Bone marrow (tissue), 2 donors: ENCODE measurements around the gene KIF1B.
A peak's percentile ranks its signal among the peaks of the same experiment; 100 is the strongest.

Experiments
- DNase-seq, 2 donors: peaks; one replicate each; lab custom pipeline; 2025; lab: John Stamatoyannopoulos, UW

Gene KIF1B, protein sequence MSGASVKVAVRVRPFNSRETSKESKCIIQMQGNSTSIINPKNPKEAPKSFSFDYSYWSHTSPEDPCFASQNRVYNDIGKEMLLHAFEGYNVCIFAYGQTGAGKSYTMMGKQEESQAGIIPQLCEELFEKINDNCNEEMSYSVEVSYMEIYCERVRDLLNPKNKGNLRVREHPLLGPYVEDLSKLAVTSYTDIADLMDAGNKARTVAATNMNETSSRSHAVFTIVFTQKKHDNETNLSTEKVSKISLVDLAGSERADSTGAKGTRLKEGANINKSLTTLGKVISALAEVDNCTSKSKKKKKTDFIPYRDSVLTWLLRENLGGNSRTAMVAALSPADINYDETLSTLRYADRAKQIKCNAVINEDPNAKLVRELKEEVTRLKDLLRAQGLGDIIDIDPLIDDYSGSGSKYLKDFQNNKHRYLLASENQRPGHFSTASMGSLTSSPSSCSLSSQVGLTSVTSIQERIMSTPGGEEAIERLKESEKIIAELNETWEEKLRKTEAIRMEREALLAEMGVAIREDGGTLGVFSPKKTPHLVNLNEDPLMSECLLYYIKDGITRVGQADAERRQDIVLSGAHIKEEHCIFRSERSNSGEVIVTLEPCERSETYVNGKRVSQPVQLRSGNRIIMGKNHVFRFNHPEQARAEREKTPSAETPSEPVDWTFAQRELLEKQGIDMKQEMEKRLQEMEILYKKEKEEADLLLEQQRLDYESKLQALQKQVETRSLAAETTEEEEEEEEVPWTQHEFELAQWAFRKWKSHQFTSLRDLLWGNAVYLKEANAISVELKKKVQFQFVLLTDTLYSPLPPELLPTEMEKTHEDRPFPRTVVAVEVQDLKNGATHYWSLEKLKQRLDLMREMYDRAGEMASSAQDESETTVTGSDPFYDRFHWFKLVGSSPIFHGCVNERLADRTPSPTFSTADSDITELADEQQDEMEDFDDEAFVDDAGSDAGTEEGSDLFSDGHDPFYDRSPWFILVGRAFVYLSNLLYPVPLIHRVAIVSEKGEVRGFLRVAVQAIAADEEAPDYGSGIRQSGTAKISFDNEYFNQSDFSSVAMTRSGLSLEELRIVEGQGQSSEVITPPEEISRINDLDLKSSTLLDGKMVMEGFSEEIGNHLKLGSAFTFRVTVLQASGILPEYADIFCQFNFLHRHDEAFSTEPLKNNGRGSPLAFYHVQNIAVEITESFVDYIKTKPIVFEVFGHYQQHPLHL (N-terminal part only)

GRCh38 chr1:10209905-10210810, at the start of gene KIF1B:
KIF1B (plus strand) TSS chr1:10210570; CDS start chr1:10232329, 21,759 bp downstream.
- peak; percentile 90 to 93 for DNase-seq

GRCh38 chr1:10160907-10161490, 49.4 kb upstream of the KIF1B start:
- DNase-seq = no peak

DNA sequence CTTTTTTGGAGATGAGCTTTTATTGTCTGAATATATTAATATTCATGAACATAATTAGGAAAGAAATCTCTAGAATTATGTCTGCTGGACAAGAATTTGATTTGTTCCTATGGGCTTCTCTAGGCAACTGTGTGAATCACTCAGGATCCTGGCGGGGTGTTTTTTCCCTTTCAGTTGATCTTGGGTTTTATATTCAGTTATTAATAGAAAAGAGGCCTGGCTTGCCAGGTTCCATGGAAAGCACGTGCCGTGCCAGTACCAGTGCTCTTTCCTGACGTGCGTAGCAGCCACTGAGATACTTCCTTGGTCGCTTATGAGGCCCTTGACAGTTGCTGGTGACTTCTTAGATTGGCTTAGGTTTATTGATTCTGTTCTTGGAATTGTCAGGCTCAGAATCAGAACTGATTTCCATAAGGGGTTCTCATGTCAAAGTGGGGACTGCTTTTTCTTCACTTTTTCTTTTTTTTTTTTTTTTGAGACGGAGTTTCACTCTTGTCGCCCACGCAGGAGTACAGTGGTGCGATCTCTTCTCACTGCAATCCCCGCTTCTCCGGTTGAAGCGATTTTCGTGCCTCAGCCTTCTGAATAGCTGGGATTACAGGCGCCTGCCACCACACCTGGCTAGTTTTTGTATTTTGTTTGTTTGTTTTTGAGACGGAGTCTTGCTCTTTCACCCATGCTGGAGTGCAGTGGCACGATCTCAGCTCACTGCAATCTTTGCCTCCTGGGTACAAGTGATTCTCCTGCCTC, 48.7 kb upstream of the KIF1B start:
- DNase-seq = no peak

DNA sequence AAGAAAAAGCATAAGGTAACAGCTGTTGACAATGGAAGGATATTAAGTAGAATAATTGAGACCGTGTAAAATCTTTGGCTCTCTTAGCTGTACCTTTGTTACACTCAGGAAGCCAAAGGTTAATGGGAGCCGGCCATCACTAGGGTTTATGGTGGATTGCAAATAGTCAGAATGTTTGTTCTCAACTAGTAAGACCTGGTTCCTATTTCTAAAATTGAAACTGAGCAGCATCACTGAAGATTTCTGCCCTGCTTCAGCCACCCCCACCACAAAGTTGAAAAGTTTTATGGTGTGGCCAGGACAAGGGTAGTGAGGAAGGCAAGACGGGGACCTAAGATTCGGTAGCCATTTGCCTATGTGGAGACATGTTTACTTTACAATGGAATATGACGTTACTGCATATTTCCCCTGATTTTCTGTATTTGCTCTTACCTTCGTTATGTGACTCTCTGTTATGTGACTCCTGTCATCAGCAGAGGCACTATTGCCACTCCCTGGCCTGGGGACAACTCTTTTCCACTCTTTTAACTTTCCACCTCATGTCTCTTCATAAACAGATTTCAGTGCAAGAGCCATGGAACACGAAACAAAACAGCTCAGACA, 41.4 kb upstream of the KIF1B start:
- no peak for DNase-seq

DNA sequence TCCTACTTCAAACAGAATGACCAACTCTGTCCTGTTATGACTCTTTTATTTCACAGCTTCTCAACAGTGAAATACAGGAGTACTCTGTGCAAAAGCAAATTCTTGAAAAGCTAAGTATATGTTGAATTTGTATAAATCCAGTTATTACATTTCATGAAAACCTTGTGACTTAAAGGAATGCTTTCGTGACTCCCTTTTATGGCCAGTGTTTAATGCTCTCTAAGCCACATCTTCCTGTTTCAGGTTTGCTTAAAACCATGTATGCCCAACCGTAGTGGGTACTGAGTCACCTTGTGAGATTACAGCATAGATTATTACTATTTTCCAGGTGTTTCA, 40.2 kb upstream of the KIF1B start:
- no peak for DNase-seq

DNA sequence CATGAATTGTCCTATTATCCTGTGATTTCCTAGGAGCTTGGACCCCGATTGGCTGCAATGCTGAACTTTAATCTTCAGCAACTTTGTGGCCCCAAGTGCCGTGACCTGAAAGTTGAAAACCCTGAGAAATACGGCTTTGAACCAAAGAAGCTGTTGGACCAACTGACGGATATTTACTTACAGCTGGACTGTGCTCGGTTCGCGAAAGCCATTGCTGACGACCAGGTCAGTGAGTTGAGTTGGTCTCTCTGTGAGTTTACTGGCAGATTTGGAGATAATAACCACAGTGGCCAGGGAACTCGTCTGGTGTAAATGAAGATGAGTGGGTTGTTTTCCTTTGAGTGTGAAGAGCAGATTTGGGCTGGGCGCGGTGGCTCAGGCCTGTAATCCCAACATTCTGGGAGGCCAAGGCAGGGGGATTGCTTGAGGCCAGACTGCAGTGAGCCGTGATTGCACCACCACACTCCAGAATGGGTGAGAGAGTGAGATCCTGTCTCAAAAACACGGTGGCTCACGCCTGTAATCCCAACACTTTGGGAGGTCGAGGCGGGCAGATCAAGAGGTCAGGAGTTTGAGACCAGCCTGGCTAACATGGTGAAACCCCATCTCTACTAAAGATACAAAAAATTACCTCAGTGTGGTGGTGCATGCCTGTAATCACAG, 39.1 kb upstream of the KIF1B start:
- no peak for DNase-seq

DNA sequence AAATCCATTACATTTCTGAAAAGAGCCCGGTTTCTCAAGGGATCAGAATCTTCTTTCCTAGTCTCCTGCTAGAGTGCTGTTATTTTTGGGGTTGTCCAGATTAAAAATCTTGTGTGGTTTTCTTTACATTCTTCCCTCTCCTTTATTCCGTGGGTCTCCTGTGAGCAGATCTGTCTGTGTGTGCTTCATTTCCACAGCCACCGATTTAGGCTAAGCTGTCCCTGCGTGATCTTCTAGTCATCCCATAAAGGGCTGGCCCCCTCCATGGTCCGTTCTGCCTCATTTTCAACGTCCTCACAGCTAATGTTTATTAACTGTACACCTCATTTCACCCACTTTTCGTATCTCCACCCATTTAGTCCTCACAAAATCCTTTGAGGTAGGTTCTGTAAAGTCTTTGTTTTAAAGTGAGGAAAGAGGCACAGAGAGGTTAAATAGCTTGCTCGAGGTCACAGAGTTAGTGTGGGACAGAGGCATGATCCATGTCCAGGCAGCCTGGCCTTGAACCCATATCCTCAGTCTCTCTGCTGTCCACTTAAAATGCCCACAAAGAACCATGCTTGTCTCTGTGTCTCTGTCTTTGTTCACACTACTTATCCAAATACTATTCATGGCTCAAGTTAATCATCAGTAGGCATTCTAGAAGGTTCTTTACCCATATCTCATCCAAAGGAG, 38.2 kb upstream of the KIF1B start:
- no peak for DNase-seq

DNA sequence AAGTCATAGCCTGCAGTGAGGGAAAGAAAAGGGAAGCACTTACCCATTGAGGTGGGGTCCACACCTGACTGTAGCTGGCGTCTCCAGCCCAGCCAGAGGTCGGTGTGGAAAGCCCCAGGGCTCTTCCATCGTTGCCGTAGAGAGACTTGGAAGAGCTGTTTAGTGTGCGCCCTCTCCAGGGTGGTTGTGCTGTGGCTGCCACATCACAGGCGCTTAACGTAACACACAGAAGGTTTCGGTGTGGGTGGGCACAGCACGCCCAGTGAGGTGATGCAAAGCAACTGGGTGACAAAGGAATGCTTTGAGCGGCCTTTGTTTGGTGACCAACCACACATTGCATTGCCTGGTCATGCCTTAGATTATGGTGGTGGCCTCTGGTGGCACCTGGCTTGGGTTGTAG, 36.8 kb upstream of the KIF1B start:
- no peak for DNase-seq

DNA sequence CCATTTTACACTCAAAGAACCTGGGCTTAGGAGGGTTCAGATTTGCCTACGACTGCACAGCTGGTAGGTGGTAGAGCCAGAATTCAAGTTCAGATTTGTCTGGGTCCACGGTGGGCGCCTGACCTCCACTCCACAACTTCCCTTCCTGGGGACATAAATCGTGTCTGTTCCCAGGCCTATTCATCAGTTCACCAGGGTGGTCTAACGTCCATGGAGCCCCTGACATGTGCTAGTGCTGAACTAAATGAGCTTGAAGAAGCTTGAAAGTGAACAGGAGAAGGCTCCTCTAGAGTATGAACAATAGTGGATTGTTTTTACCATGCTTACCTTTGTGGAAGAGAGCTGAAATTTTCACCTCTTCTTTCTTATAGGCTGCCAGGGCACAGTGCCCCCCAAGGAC, 32.5 kb upstream of the KIF1B start:
- DNase-seq = no peak

DNA sequence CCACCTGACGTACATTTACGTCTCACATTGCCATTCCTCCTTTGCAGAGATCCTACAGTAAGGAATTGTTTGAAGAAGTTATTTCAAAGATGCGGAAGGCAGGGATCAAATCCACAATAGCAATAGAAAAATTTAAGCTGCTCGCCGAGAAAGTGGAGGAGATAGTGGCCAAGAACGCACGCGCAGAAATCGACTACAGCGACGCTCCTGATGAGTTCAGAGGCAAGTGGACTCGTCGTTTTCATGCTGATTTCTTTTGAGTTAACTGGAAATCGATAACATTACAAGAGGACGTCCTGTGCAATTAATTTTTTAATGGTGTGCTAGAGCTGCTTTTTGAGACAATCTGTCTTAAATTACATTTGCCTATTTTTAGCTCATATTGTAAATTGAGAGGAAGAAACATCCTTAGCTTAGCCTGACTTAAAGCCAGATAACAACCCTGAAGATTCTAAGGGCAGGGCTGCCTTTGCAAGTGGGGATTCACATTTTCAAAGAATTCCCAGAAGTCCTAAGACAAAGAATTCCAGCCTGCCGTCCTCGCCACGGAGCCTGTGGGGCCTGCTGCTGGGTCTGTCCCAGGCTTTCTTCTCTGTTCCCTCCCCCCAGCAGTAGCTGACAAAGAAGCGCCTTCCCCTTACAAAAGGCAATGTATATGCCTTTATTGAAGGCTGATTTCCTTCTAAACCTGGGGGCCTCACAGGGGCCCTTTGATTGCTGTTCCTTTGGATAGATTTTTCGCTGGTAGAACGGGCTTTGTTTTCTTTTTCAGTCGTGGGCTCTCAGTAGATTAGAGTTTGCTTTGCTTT, 31.6 kb upstream of the KIF1B start:
- no peak for DNase-seq

GRCh38 chr1:10179406-10180091, 30.8 kb upstream of the KIF1B start:
- no peak for DNase-seq

GRCh38 chr1:10181154-10181553, 29.2 kb upstream of the KIF1B start:
- DNase-seq = no peak

DNA sequence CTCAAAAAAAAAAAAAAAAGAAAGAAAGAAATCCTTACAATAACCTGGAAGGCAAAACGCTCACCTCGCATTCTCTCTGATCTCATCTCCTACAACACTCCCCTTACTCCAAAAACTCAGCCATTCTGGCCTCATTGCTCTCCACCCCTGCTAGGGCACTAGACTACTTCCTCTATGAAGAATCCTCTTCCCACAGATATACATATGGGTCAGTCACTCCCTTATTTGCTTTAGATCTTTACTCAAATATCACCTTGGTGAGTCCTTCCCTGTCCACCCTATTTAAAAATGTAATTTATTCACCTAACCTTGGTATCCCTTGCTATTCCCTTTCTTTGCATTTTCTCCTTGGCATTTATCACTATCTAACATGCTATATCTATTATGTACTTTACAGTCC, 24.6 kb upstream of the KIF1B start:
- no peak for DNase-seq

DNA sequence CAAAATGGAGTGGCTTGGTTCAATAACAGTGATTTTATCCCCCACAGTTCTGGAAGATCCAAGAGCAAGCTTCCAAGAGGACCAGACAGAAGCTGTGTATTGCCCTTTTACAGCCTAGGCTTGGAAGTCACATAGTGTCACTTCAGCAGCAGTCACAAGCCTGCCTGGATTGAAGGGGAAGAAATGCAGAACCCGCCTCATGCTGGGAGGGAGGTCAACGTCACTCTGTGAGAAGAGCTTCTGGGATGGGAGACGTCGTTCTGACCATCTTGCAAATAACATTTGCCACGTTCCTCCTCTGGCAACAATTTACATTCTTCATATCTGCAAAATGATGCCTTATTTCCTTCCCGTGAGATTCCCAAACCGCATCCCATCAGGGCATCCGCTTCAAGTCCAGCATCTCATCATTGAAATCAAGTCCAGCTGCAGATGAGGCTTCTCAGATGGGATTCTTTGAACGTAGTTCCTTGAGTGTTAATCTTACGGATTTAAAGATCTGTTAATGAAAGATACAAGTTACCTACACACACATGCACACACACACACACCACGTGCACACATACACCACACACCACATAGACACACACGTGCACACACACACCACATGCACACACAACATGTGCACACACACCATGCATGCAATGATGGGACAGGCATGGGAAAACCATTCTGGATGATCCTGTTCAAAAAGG, 23.9 kb upstream of the KIF1B start:
- DNase-seq = no peak

GRCh38 chr1:10187026-10187334, 23.4 kb upstream of the KIF1B start:
- no peak for DNase-seq

DNA sequence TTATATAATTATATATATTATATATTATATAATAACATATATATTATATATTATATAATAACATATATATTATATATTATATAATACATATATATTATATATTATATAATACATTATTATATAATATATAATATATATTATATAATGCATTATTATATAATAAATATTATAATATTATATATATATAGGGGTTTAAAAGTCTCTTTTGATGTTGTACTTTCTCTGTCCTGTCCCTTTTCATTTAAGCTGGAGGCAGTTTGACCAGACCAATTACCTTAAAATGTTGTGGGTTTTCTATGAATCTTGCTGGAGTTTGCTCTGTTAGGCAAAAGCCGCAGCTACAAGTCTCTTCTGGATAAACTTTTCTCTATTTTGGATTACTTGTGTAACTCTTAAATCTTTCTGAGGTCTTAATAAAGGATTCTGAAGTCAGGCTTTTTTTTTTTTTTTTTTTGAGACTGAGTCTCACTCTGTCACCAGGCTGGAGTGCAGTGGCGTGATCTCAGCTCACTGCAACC, 22.2 kb upstream of the KIF1B start:
- no peak for DNase-seq

DNA sequence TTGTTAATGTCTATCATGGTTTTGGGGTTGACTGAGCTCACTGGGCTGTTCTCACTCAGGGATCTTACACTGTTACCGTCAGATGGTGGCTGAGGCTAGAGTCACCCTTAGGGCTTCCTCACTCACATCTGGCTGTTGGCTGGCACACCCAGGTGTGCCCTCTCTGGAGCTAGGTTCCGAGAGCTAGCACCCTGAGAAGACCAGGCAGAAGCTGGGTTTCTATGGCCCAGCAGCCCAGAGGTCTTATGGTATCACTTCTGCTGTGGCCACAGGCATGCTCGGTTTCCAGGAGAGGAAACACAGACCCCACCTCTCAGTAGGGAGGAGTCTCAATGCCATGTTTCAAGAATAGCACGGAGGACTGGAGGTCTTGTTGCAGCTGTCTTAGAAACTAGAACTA, 20.7 kb upstream of the KIF1B start:
- DNase-seq = no peak
